NCI-H187 (cell line): ENCODE data around the gene OPCML.

Experiments used
- DNase-seq, 2 experiments: peaks; one replicate each; lab custom pipeline; 2025; lab: John Stamatoyannopoulos, UW

Gene OPCML

DNA sequence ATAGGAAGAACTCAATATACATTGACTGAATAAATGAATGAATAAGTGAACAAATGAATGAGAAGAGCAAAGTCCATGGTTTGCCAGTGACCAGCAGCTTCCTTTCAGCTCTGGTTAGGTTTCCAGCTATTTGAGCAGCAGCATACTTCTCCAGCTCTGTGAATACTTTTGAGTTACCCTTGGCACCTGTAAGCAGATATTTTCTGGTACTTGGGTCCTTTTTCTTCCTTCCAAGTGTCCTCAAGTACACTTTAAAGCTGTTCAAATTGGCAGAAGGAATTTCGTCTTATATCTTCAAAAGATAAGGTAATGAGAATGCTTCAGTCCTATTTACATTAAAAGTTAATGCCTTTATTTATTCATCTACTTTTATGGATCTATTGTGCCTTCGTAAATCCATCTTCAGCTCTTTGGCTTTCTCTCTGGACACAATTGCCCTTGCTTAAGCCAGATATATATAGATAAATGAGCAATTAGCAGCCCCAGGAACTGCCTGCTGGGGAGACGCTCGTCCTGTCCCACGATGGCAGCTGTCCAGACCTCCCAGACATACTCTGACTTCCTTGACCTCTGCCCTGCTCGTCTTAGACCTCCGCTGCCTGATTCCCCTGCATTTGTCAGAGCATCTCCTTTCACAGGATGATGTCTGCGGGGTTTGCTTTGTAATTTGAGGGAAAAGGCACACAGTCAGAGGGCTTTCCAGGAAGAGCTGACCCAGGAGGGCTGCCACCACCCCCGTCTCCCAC, 926.3 kb downstream of the OPCML start:
- DNase-seq, result no peak

DNA sequence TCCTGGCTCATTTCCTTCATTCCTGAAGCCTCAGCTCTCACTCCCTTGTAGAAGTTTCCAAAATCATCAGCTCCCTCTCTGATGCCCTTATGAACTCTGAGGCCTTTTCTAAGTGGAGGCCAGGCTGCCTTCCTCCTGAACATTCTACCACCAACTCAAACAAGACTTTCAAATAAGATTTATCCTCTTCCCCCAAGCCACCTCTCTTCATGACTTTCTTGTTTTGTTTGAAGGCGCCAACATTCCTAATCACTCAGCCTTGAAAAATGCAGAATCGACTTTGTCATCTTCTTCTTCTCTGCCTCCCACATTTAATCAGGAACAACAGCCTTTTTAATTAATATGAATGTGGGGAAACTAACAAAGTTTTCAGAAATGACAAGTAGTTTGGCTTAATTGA, 927.9 kb downstream of the OPCML start:
- DNase-seq, result no peak

DNA sequence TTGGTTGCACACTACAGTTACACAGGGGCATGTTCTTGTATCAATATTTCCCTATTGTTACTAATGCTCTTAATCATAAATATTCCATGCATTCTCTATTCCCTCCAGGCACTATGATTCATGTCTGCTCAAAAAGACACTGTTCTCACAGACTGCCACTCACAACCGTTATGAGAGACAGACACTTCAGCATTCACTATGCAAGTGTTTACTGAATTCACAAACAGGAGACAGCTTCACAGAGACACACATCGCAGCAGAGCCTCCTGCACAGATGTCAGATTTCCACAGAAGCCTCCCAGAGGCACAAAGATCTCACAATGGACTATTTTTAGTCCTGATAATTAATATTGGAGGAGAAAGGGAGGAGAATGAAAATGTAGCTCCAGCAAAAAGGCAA, 930.4 kb downstream of the OPCML start:
- DNase-seq, result no peak

- no peak for DNase-seq
These were observed 936.6 kb downstream of the OPCML start for GRCh38 chr11:132595711-132596134.

GRCh38 chr11:132595246-132595645, 937.1 kb downstream of the OPCML start:
- no peak for DNase-seq

GRCh38 chr11:132590986-132591385, 941.3 kb downstream of the OPCML start:
- no peak for DNase-seq

GRCh38 chr11:132590554-132590953, 941.7 kb downstream of the OPCML start:
- DNase-seq, result no peak

DNA sequence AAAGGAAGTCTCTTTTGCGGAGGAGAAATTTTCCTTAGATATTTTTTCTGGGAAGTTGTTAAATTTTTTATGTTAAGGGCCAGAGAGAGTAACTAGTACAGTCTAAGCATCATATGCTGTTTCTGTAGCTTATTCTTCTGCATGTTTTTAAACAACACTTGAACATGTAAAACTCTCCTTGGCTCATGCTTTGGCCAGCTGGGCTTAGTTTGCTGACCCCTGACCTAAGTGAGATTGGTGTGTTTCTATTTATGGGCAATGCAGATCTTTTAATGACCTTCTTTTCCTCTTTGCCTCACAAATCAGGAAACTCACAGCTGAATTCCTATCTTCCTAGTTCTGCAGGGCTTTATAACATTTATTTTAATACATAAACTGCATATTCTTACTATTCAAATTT, 942.5 kb downstream of the OPCML start:
- DNase-seq, result no peak

GRCh38 chr11:132588366-132588765, 943.9 kb downstream of the OPCML start:
- no peak for DNase-seq

GRCh38 chr11:132587716-132588115, 944.6 kb downstream of the OPCML start:
- no peak for DNase-seq

GRCh38 chr11:132586801-132587200, 945.5 kb downstream of the OPCML start:
- no peak for DNase-seq

GRCh38 chr11:132579634-132580327, 952.5 kb downstream of the OPCML start:
- DNase-seq, result no peak

- DNase-seq, result no peak
These were observed 953.2 kb downstream of the OPCML start for GRCh38 chr11:132579136-132579535.

DNA sequence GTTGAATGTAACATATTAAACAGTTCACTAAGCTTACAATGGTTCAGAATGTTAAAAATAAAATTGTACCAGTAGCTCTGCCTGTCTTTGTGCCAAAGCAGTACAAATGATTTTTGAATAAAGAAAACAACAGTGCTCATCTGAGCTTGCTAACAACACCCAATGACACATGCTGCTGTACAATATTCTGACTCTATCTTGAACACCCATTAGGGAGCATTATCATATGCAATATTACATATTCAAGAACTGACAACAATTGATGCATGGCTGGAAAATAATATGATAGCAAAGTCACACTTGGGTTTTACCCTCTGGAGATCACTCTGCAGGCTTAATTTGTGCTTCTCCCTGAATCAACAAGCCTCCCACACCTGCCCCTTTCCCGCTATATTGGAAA, 953.7 kb downstream of the OPCML start:
- DNase-seq, result no peak

- DNase-seq, result no peak
These were observed 955.6 kb downstream of the OPCML start for GRCh38 chr11:132576706-132577105.

DNA sequence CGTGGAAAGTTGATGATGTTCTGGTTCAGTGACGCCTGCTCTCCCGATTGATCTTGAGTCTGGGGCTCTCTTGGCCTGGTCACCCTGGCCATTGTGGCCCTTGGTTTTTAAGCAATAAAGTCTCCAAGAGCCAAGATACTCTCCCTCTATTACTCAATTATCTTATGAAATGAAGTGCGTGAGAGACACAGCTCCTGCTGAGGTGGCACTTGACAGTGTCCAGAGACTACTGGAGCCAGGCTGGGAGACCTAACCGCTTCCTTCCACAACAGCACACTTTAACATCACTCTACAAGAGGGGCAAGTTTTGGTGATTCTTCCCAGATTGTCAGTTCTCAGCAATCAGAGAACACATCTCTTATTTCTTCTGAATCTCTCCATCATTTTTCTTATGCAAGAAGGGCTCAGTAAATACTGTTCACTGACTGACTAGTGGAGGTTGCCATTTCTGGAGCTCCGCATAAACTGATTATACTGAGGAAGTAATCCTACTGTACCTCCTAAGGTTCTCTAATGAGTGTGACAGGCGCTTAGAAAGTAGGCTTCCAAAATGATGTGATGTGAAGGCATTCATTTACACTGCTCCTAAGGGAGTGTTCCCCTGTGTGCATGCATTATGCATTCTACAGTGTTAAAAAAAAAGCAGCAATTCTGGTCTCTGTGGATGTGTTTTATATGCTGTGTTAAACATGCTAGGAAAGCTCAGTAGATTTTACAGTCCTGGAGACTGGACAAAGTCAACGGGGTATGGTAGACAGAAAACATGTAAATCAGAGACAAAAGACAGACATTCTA, 968.0 kb downstream of the OPCML start:
- no peak for DNase-seq

DNA sequence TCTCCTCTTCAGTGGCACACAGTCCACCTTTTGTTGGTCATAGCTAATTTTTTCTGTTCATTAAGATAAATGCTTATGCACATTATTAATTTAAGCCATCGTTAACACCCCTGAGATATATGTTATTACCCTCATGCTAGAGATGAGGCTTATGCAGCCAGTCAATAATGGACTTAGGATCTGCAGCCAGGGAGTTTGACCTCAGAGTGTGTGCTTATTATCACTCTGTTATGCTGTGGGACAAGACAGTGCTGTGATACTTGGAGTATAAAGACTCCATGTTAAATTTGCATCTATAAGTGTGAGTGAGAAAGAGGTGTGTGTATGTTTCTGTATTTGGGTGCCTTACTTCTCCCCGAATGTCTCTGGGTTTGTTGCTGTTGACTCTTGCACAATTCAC, 969.3 kb downstream of the OPCML start:
- DNase-seq, result no peak

DNA sequence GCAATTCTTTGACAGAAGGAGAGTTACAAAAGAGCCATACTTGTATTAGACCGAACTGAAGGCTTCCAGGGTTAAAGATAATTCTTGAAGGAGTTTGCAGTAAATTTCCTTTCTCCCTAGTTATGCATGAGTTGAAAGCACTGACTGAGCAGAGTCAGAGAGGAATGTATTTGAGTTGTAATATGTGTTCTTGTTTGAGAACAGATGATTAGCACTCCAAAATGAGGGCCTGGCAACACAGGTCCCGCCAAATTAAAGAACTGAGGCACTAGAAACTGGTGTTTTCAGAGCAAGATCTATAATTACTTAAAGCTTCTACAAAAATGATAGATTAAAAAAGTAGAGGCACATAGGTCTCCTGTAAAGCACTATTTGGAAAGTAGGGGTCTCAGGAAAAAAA, 970.4 kb downstream of the OPCML start:
- DNase-seq, result no peak

GRCh38 chr11:132559331-132560036, 972.8 kb downstream of the OPCML start:
- no peak for DNase-seq

GRCh38 chr11:132556316-132556715, 976.0 kb downstream of the OPCML start:
- DNase-seq, result no peak

- no peak for DNase-seq
These were observed 976.7 kb downstream of the OPCML start for GRCh38 chr11:132555617-132556016.

DNA sequence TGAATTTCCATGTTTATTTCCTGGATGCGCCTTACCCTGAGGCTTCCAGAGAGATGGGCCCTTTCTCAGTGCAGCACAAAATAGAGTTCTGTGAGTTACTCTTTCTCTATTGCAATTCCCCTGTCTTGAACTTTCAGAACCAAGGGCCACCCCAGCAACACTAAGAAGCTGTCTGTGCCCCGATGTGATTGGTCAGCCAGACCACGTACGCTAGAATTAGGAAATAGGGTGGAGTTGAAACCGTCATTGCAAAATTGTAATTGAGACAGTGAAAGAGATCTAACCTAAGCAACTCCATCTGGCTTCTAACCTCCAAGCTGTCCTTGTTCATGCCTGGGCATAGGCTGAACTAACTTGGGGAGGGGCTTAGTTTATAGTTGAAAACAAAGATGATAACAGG, 981.3 kb downstream of the OPCML start:
- DNase-seq, result no peak
